Kidney capillary endothelial cell (primary cell): ENCODE data around the gene PCDHB2.
"Not testable (repeated sequence)": the region's sequence is repeated elsewhere in the genome, so short reads cannot be mapped to it uniquely, and the experiment has no call there.

Experiments
- DNase-seq: peaks from one replicate; pipeline ENCODE4 v3.0.0-alpha.2; 2018; ENCODE audit warnings: low spot score

The PCDHB2 gene

DNA sequence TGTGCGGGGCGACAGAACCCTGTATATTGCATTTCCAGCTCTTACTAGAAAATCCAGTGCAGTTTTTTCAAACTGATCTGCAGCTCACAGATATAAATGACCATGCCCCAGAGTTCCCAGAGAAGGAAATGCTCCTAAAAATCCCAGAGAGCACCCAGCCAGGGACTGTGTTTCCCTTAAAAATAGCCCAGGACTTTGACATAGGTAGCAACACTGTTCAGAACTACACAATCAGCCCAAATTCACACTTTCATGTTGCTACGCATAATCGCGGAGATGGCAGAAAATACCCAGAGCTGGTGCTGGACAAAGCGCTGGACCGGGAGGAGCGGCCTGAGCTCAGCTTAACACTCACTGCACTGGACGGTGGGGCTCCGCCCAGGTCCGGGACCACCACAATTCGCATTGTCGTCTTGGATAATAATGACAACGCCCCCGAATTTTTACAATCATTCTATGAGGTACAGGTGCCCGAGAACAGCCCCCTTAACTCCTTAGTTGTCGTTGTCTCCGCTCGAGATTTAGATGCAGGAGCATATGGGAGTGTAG, 41.4 kb downstream of the PCDHB2 start:
- no peak for DNase-seq

DNA sequence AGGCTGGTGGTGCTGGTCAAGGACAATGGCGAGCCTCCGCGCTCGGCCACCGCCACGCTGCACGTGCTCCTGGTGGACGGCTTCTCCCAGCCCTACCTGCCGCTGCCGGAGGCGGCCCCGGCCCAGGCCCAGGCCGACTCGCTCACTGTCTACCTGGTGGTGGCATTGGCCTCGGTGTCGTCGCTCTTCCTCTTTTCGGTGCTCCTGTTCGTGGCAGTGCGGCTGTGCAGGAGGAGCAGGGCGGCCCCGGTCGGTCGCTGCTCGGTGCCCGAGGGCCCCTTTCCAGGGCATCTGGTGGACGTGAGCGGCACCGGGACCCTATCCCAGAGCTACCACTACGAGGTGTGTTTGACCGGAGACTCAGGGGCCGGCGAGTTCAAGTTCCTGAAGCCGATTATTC, 42.9 kb downstream of the PCDHB2 start:
- DNase-seq, result not testable (repeated sequence)
